ENCODE measurements around the gene NPY1R.

The NPY1R gene

DNA sequence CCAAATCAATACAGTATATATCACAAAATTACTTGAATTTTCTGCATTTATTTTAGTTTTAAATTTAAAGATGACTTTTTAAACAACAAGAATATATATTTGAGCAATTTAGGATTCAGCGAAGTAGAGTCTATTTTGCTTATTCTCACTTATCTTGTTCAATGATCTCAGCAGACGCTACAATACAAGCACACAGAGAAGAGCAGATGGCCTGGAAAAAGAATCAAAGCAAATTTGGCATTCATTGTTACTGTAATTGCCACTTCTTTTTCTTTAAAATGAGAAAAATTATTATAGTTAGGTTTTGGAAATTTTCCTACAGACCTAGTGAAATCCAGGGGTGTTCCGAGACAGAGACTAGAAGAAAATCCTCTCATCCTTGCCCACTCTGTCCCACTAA lies 57.5 kb downstream of the NPY1R start:
- no peak for DNase-seq
